ENCODE data around the gene PLCD3. TPM values are rescaled to one million over a fixed set of nuclear protein-coding genes. Genes with fewer than 3 reads are reported as not detected.

PLCD3 gene
- total and polyA plus RNA-seq, 2 of the 4 experiments (the other 2 are of a cell fraction) = 5.6 to 36.6 TPM

DNA sequence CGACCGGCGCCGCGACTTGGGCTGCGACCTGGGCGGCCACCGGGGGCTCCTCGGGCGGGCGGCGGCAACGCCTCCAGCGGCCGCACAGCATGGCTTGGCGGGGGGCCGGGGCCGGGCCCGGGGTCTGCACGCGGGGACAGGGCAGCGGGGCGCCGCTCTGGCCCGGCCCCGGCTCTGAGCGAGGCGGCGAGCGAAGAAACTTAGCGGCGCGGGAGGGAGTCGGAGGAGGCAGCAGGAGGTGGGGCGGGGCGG lies at the start of gene PLCD3 (continued):
- no peak for TF ChIP-seq CHD1 (IDR thresholded peaks at IDR 0.05; ENCODE audit: low read depth, low read length)

DNA sequence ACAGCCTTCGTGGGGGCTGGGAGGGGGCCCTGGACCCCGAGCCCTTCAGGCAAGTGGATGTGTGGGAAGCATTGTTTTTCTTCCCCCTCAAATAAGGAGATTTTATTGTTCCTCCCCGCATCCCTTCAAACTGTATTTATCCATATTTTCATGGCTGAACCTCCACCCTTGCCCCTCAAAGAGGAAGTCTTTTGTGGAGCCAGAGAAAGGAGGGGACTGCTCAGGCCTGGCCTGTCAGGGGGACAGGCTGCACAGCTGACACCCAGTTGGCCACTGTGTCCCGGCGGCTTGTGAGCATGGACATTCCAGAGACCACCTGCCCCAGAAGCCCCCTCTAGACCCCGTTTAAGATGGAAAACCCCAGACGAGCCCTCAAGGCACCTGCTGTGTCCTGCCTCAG lies 45.2 kb upstream of the PLCD3 start:
- H2BK120ac ChIP-seq (ENCODE audit: low read depth, low read length) = no peak overlapping the region
- no peak overlapping the region for H2BK20ac ChIP-seq (ENCODE audit: low read depth, low read length)
- BruUV-seq (replicated peaks) = no TSS peak
- no peak overlapping the region for H2AFZ ChIP-seq (replicated peaks; ENCODE audit: low read length, poor library complexity)
- H3K9me1 ChIP-seq (ENCODE audit: insufficient read depth, low read length) = peaks cover 11% of the 10 kb centered on the region
- H2AK5ac ChIP-seq (ENCODE audit: low read depth, low read length) = no peak overlapping the region
- H3K4me1 ChIP-seq (ENCODE audit: control insufficient read depth, insufficient read depth, low read length) = peaks cover 10% of the 10 kb centered on the region
- no peak overlapping the region for H2BK15ac ChIP-seq (ENCODE audit: low read depth, low read length)
- no peak for TF ChIP-seq FOS (IDR thresholded peaks at IDR 0.05; ENCODE audit: low read depth, low read length)
- TF ChIP-seq, protein P1, sequence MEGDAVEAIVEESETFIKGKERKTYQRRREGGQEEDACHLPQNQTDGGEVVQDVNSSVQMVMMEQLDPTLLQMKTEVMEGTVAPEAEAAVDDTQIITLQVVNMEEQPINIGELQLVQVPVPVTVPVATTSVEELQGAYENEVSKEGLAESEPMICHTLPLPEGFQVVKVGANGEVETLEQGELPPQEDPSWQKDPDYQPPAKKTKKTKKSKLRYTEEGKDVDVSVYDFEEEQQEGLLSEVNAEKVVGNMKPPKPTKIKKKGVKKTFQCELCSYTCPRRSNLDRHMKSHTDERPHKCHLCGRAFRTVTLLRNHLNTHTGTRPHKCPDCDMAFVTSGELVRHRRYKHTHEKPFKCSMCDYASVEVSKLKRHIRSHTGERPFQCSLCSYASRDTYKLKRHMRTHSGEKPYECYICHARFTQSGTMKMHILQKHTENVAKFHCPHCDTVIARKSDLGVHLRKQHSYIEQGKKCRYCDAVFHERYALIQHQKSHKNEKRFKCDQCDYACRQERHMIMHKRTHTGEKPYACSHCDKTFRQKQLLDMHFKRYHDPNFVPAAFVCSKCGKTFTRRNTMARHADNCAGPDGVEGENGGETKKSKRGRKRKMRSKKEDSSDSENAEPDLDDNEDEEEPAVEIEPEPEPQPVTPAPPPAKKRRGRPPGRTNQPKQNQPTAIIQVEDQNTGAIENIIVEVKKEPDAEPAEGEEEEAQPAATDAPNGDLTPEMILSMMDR (conservative IDR thresholded peaks at IDR 0.05; ENCODE audit: low read depth, low read length) = no peak
- TF ChIP-seq, protein P2, sequence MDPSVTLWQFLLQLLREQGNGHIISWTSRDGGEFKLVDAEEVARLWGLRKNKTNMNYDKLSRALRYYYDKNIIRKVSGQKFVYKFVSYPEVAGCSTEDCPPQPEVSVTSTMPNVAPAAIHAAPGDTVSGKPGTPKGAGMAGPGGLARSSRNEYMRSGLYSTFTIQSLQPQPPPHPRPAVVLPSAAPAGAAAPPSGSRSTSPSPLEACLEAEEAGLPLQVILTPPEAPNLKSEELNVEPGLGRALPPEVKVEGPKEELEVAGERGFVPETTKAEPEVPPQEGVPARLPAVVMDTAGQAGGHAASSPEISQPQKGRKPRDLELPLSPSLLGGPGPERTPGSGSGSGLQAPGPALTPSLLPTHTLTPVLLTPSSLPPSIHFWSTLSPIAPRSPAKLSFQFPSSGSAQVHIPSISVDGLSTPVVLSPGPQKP (IDR thresholded peaks at IDR 0.05; ENCODE audit: borderline replicate concordance, low read depth, low read length) = no peak
- no peak for TF ChIP-seq RAD21 (IDR thresholded peaks at IDR 0.05; ENCODE audit: low read length)
- TF ChIP-seq, protein P3, sequence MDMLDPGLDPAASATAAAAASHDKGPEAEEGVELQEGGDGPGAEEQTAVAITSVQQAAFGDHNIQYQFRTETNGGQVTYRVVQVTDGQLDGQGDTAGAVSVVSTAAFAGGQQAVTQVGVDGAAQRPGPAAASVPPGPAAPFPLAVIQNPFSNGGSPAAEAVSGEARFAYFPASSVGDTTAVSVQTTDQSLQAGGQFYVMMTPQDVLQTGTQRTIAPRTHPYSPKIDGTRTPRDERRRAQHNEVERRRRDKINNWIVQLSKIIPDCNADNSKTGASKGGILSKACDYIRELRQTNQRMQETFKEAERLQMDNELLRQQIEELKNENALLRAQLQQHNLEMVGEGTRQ (IDR thresholded peaks at IDR 0.05; ENCODE audit: low read depth, low read length) = no peak
- TF ChIP-seq POLR2A (IDR thresholded peaks at IDR 0.05; ENCODE audit: low read depth, low read length) = no peak
- TF ChIP-seq CHD1 (IDR thresholded peaks at IDR 0.05; ENCODE audit: low read depth, low read length) = no peak
- TF ChIP-seq MAZ (IDR thresholded peaks at IDR 0.05; ENCODE audit: borderline replicate concordance, low read depth, low read length) = no peak
- TF ChIP-seq RCOR1 (IDR thresholded peaks at IDR 0.05; ENCODE audit: insufficient replicate concordance, low read length) = no peak
- ATAC-seq (ENCODE audit: low read depth) (no peak), DNase-seq (no peak)
- intact Hi-C loops (cut with micrococcal nuclease) = no loop called here
- in situ Hi-C loops (cut with MboI; ENCODE audit: low sequenced_read_pairs) = no loop called here
- no peak overlapping the region for H3K23ac ChIP-seq (ENCODE audit: low read depth, low read length)
- no peak overlapping the region for H4K91ac ChIP-seq (ENCODE audit: insufficient read depth, low read depth, low read length)
- no peak overlapping the region for H3K4me3 ChIP-seq (ENCODE audit: insufficient read depth, low read depth, low read length)
- no peak overlapping the region for H2BK5ac ChIP-seq (ENCODE audit: low read depth, low read length, poor library complexity, severe bottlenecking)
- dilution Hi-C loops (cut with HindIII; ENCODE audit: low sequenced_read_pairs, unreplicated experiment) = no loop called here
- CTCF ChIA-PET = interaction anchor here (3.4 kb wide), 1 partner anchor 20 kb away, joined by 10 read pairs; no protein-coding TSS in a partner anchor
- 71% methylated on average over 2 of the region's 7 CpGs; no CpG with 5 or more reads in 1 of the 2 experiments for WGBS, 2 experiments (ENCODE audit: extremely low coverage in 2 of 2, insufficient read length in 1 of 2)
- H3K36me3 ChIP-seq (ENCODE audit: control insufficient read depth, insufficient read depth, low read length) = no peaks in the 10 kb centered on the region
- no peak overlapping the region for H3K4ac ChIP-seq (ENCODE audit: low read depth, low read length)
- H3K79me1 ChIP-seq (ENCODE audit: low read depth in 1 of 2, low read length in 2 of 2) = peaks cover 0 to 5% of the 10 kb centered on the region in 2 experiments; a peak in 1 of 4 replicates
- H3K4me2 ChIP-seq (ENCODE audit: low read depth, low read length) = no peak overlapping the region
- no peak overlapping the region for H3K56ac ChIP-seq (ENCODE audit: extremely low read depth, insufficient read depth, low read length)
- no peak overlapping the region for H3K14ac ChIP-seq (replicated peaks; ENCODE audit: low read depth, low read length)
- no peak overlapping the region for H3K18ac ChIP-seq (ENCODE audit: low read depth, low read length)
- no peak overlapping the region for H4K8ac ChIP-seq (ENCODE audit: low read depth in 2 of 2, low read length in 2 of 2)
- no peak overlapping the region for H3K9ac ChIP-seq (ENCODE audit: low read depth, low read length)
- no peaks in the 10 kb centered on the region for H3K9me3 ChIP-seq (ENCODE audit: control insufficient read depth, insufficient read depth, low read length)
- H3K27me3 ChIP-seq (ENCODE audit: control insufficient read depth, insufficient read depth, low read length) = no peaks in the 10 kb centered on the region
- no peak overlapping the region for H2AK9ac ChIP-seq (replicated peaks; ENCODE audit: low read depth, low read length, poor library complexity)
- POLR2A ChIA-PET (ENCODE audit: unreplicated experiment) = no interaction called here
- no peak overlapping the region for H3K27ac ChIP-seq (ENCODE audit: insufficient read depth, low read length)
- no peaks in the 10 kb centered on the region for H4K20me1 ChIP-seq (ENCODE audit: insufficient read depth, low read length)
- no peak overlapping the region for H4K5ac ChIP-seq (ENCODE audit: low read depth, low read length)
